ENCODE results near the gene PLA2G4D.

The PLA2G4D gene

GRCh38 chr15:42048080-42048820, 46.1 kb downstream of the PLA2G4D start:
- DNase-seq: no peak

- DNase-seq: no peak
Observed at GRCh38 chr15:42046597-42046996, 47.8 kb downstream of the PLA2G4D start.

GRCh38 chr15:42045211-42045615, 49.1 kb downstream of the PLA2G4D start:
- no peak for DNase-seq

- DNase-seq: no peak
Observed at GRCh38 chr15:42042602-42043400, 51.6 kb downstream of the PLA2G4D start.

GRCh38 chr15:42038401-42038800, 56.0 kb downstream of the PLA2G4D start:
- DNase-seq: no peak

GRCh38 chr15:42037656-42038055, 56.7 kb downstream of the PLA2G4D start:
- no peak for DNase-seq

GRCh38 chr15:42036966-42037365, 57.4 kb downstream of the PLA2G4D start:
- no peak for DNase-seq

- no peak for DNase-seq
Observed at GRCh38 chr15:42036112-42036905, 58.1 kb downstream of the PLA2G4D start.

GRCh38 chr15:42035435-42035761, 59.0 kb downstream of the PLA2G4D start:
- DNase-seq: no peak

GRCh38 chr15:42034628-42035434, 59.5 kb downstream of the PLA2G4D start:
- no peak for DNase-seq

- DNase-seq: no peak
Observed at GRCh38 chr15:42033214-42033873, 61.0 kb downstream of the PLA2G4D start.

GRCh38 chr15:42032376-42033213, 61.8 kb downstream of the PLA2G4D start:
- DNase-seq: no peak

GRCh38 chr15:42031198-42031915, 63.0 kb downstream of the PLA2G4D start:
- DNase-seq: no peak

GRCh38 chr15:42027521-42027920, 66.8 kb downstream of the PLA2G4D start:
- DNase-seq: no peak

GRCh38 chr15:42024303-42024702, 70.1 kb downstream of the PLA2G4D start:
- DNase-seq: no peak

- no peak for DNase-seq
Observed at GRCh38 chr15:42021593-42021992, 72.8 kb downstream of the PLA2G4D start.

GRCh38 chr15:42020713-42021273, 73.6 kb downstream of the PLA2G4D start, which contains the start of gene PLA2G4E:
Gene PLA2G4E (minus strand): TSS chr15:42021042. CDS start chr15:42021030, 12 bp downstream.
- no peak for DNase-seq

GRCh38 chr15:42018306-42019224, 75.8 kb downstream of the PLA2G4D start:
- DNase-seq: no peak
